Loucy (cell line): ENCODE measurements around the gene PRKCQ.

ENCODE experiments used
- CTCF ChIP-seq: fragments of 200-600 bp; sonication (generic); conservative IDR thresholded peaks from 2 replicates; pipeline ENCODE4 v1.5.1; 2014; ENCODE audit warnings: mild to moderate bottlenecking, antibody characterized with exemption, low read length
- EZH2phosphoT487 ChIP-seq: fragments of 200-600 bp; IDR thresholded peaks from 2 replicates; pipeline ENCODE4 v1.6.1; 2018; ENCODE audit warnings: antibody characterized with exemption, mild to moderate bottlenecking, moderate library complexity, borderline replicate concordance

- TF ChIP-seq CTCF (no peak), EZH2phosphoT487 (no peak)
These were observed 42.8 kb upstream of the PRKCQ start for GRCh38 chr10:6622921-6623320.
